GM12878 (cell line): Measurements from ENCODE around the gene ZNF467. TPM values are rescaled to one million over a fixed set of nuclear protein-coding genes. Genes with fewer than 3 reads are reported as not detected.

Experiments
- ATAC-seq: fragments of 200-7000 bp; cut with Tn5 transposase; 3 replicates; pipeline ENCODE4 v1.9.1; 2020; ENCODE audit warnings: mild to moderate bottlenecking, moderate library complexity
- BruUV-seq: library from RNA; stranded (reverse); fragments of 400-500 nt; replicated peaks from 2 replicates; lab custom pipeline; 2021; lab: Mats Ljungman, UMichigan
- CTCF ChIA-PET: fragments of 300-600 bp; sonication (Branson Sonifier 250); formaldehyde crosslinking; extraction: SDS; loops from one replicate; lab custom pipeline; 2021; ENCODE audit warnings: inconsistent platforms; lab: Yijun Ruan, JAX
- POLR2A ChIA-PET: fragments of 350-600 bp; formaldehyde crosslinking; extraction: SDS; loops from one replicate; lab custom pipeline; 2021; ENCODE audit warnings: inconsistent platforms; lab: Charles Lee
- RAD21 ChIA-PET: fragments of 300-600 bp; sonication (Branson Sonifier 250); formaldehyde crosslinking; loops from one replicate; lab custom pipeline; 2023; ENCODE audit warnings: antibody characterized with exemption; ENCODE audit not compliant: unreplicated experiment; lab: Charles Lee
- SMC1A ChIA-PET: fragments of 300-600 bp; sonication (Branson Sonifier 250); formaldehyde crosslinking; loops from one replicate; lab custom pipeline; 2023; ENCODE audit not compliant: unreplicated experiment, uncharacterized antibody; lab: Charles Lee
- DNase-seq: peaks from one replicate; pipeline ENCODE4 v3.0.0-alpha.2; 2011; ENCODE audit warnings: low read depth, low spot score
- FAIRE-seq: peaks from 3 replicates; lab custom pipeline; 2011; peaks lifted over from hg19 to GRCh38; lab: Jason Lieb, UNC
- H2AFZ ChIP-seq: 2 replicates; pipeline ENCODE4 v1.6.0; 2011; ENCODE audit warnings: low read depth, low read length, control low read depth; ENCODE audit not compliant: control insufficient read depth
- H3K27ac ChIP-seq: 2 replicates; pipeline ENCODE4 v1.5.1; 2011; ENCODE audit warnings: control low read depth; ENCODE audit not compliant: control insufficient read depth, insufficient read depth
- H3K27me3 ChIP-seq, 2 experiments: replicated peaks in 1 of 2; 2 replicates each; pipeline versions ENCODE4 v1.6.0 to v1.6.1; 2011; ENCODE audit warnings: low read length in 1 of 2; ENCODE audit not compliant: control insufficient read depth in 2 of 2, insufficient read depth in 2 of 2
- H3K36me3 ChIP-seq, 2 experiments: 2 replicates each; pipeline ENCODE4 v1.5.1; 2011; ENCODE audit warnings: low read length in 1 of 2; ENCODE audit not compliant: control insufficient read depth in 2 of 2, insufficient read depth in 2 of 2
- H3K4me1 ChIP-seq: 2 replicates; pipeline ENCODE4 v1.6.1; 2011; ENCODE audit warnings: mild to moderate bottlenecking, low read length, moderate library complexity, mixed read lengths; ENCODE audit not compliant: control insufficient read depth, insufficient read depth
- H3K4me2 ChIP-seq: 2 replicates; pipeline ENCODE4 v1.6.0; 2011; ENCODE audit warnings: control low read depth; ENCODE audit not compliant: control insufficient read depth, insufficient read depth
- H3K4me3 ChIP-seq: fragments of 200-600 bp; sonication (generic); 2 replicates; pipeline ENCODE4 v1.5.1; 2016
- H3K79me2 ChIP-seq: 2 replicates; pipeline ENCODE4 v1.6.0; 2011; ENCODE audit warnings: low read length; ENCODE audit not compliant: control insufficient read depth, insufficient read depth
- H3K9ac ChIP-seq: 2 replicates; pipeline ENCODE4 v1.8.0; 2011; ENCODE audit warnings: low read length, control low read depth, mixed read lengths; ENCODE audit not compliant: control insufficient read depth, insufficient read depth
- H3K9me3 ChIP-seq: replicated peaks from 3 replicates; pipeline ENCODE4 v1.5.1; 2011; ENCODE audit warnings: mild to moderate bottlenecking, low read length; ENCODE audit not compliant: control insufficient read depth, insufficient read depth
- H4K20me1 ChIP-seq: 2 replicates; pipeline ENCODE4 v1.6.0; 2011; ENCODE audit not compliant: control insufficient read depth, insufficient read depth
- ATF7 ChIP-seq: fragments of 450-650 bp; IDR thresholded peaks from 2 replicates; pipeline ENCODE4 v1.6.1; 2016; ENCODE audit warnings: low read depth, mild to moderate bottlenecking
- EGR1 ChIP-seq, 2 experiments: IDR thresholded peaks; 1 replicate in 1 of 2; 2 replicates in 1 of 2; pipeline ENCODE4 v1.6.1; 2011 to 2012; ENCODE audit warnings: low read depth in 2 of 2, low read length in 2 of 2, borderline replicate concordance in 1 of 2, mild to moderate bottlenecking in 1 of 2, moderate library complexity in 1 of 2
- HCFC1 ChIP-seq: fragments of 150-350 bp; IDR thresholded peaks from 2 replicates; pipeline ENCODE4 v1.6.1; 2014; ENCODE audit warnings: low read length
- POLR2AphosphoS2 ChIP-seq: IDR thresholded peaks from 2 replicates; pipeline ENCODE4 v1.6.1; 2011; ENCODE audit warnings: low read depth, mild to moderate bottlenecking, low read length, improper control_type of control experiment, moderate library complexity
- YBX1 ChIP-seq: fragments of 450-650 bp; IDR thresholded peaks from 2 replicates; pipeline ENCODE4 v1.6.1; 2016; ENCODE audit warnings: antibody characterized with exemption
- ZBTB33 ChIP-seq: fragments of 450-650 bp; IDR thresholded peaks from 2 replicates; pipeline ENCODE4 v1.6.1; 2017; ENCODE audit warnings: mild to moderate bottlenecking
- WGBS: methylation state at CpG from one replicate; pipeline ENCODE4 v1.1.6; 2016; ENCODE audit warnings: low lambda C conversion rate; ENCODE audit not compliant: insufficient replicate concordance, insufficient coverage; ENCODE audit errors: missing lambda C conversion rate; 5-methylcytosine and 5-hydroxymethylcytosine counted together
- in situ Hi-C: fragments of 300-500 bp; cut with MboI; formaldehyde crosslinking; loops from 9 replicates; pipeline ENCODE4 v1.14.3; 2018; ENCODE audit warnings: mixed read lengths
- intact Hi-C: fragments of 100-400 bp; cut with micrococcal nuclease; formaldehyde crosslinking; loops from one replicate; pipeline ENCODE4 v1.14.2; 2022; ENCODE audit not compliant: unreplicated experiment
- polyA plus RNA-seq, 11 experiments: library from polyadenylated mRNA; depleted of rRNA in 4 of 11; unstranded in 6 of 11; stranded (reverse) in 5 of 11; fragments of >200 nt; fragmentation: Nextera tagmentation in 4 of 11; fragmentation: Illumina TruSeq in 1 of 11; extraction: Ambion mirVana in 4 of 11; extraction: Trizol in 1 of 11; gene quantifications; 1 replicate in 1 of 11; 2 replicates in 10 of 11; pipeline versions ENCODE4 v1.2.1 to v1.2.3, GENCODE V29; 2011 to 2016; ENCODE audit warnings: inconsistent platforms in 2 of 11, missing spikeins in 2 of 11, low read depth in 1 of 11
- total RNA-seq, 4 experiments: library from RNA; depleted of rRNA in 3 of 4; stranded (reverse); fragments of >200 nt in 3 of 4; fragmentation: Illumina TruSeq in 1 of 4; extraction: Trizol in 1 of 4; gene quantifications; 2 replicates each; pipeline versions ENCODE4 v1.2.1 to v1.2.3, GENCODE V29; 2013 to 2021

The ZNF467 gene
- total and polyA plus RNA-seq, 10 of the 15 experiments (the other 5 are each of a cell fraction or from before 2014, with no cell fraction given): not detected

- Histone ChIP-seq H3K4me3 (no peak overlapping the region), H3K27me3 (no peaks in the 10 kb centered on the region; a peak in 1 of 4 replicates), H3K9ac (no peak overlapping the region), H2AFZ (no peak overlapping the region), H3K79me2 (no peaks in the 10 kb centered on the region), H3K4me2 (no peak overlapping the region), H3K4me1 (no peaks in the 10 kb centered on the region), H4K20me1 (no peaks in the 10 kb centered on the region), H3K9me3 (no peaks in the 10 kb centered on the region), H3K27ac (no peak overlapping the region), H3K36me3 (no peaks in the 10 kb centered on the region)
- RAD21 ChIA-PET: interaction anchor here (1.3 to 2.3 kb wide), 2 partner anchors 88 to 89 kb away, joined by 4 to 8 read pairs; no protein-coding TSS in a partner anchor
- 23% methylated on average over 7 of the region's 8 CpGs for WGBS
- CTCF ChIA-PET: interaction anchor here (0.7 to 2.1 kb wide), 7 partner anchors 9 to 226 kb away, joined by 3 to 12 read pairs (median 4); no protein-coding TSS in a partner anchor
- DNase-seq (no peak), FAIRE-seq (no peak), ATAC-seq (no peak)
- no peak for TF ChIP-seq EGR1 (IDR thresholded peaks at IDR 0.05; ENCODE audit: borderline replicate concordance in 1 of 2, low read depth in 2 of 2, low read length in 2 of 2)
- TF ChIP-seq ZBTB33: no peak
- TF ChIP-seq HCFC1: no peak
- TF ChIP-seq ATF7: no peak
- TF ChIP-seq POLR2AphosphoS2: no peak
- no peak for TF ChIP-seq YBX1
- in situ Hi-C loops (no loop called here), intact Hi-C loops (no loop called here)
- POLR2A ChIA-PET: interaction anchor here (0.7 kb wide), 2 partner anchors 91 to 311 kb away, joined by 3 read pairs; no protein-coding TSS in a partner anchor
- no TSS peak for BruUV-seq
- SMC1A ChIA-PET: interaction anchor here (1.5 kb wide), 2 partner anchors 9 to 80 kb away, joined by 5 to 6 read pairs; no protein-coding TSS in a partner anchor
Measured at GRCh38 chr7:149751043-149751775, 22.2 kb downstream of the ZNF467 start.
